Measurements from ENCODE around the gene CYTH2. TPM values are rescaled to one million over a fixed set of nuclear protein-coding genes. Genes with fewer than 3 reads are reported as not detected.

CYTH2 gene
- polyA plus RNA-seq, 1 of the 3 experiments (the other 2 are of a cell fraction) = 69.5 TPM

DNA sequence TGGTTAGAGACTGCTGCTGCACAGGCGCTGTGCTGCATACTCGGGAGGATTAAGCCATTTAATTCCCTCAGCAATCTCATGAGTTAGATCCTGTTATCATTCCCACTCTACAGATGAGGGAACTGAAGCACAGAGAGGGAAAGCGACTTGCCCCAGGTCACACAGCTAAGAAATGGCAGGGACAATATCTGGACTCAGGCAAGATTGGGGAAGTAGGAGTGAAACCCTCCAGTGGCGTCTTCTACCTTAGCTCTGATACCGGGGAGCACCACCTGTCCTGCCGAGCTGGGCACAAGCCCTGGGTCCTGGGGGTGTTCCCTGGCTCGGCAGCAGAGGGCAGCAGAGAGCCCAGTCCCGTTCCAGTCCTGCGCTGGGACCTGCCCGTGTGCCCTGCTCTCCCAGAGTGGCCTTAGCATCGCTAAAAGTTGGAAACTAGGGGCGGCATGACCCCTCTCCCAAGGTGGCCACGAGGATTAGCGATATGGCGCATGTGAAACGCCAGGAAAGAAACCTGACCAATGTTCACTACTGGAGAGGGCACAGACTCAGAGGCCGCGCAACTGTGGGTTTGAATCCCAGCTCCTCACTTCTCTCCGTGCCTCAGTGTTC, 20.5 kb downstream of the CYTH2 start (continued):
- TF ChIP-seq, protein P1, sequence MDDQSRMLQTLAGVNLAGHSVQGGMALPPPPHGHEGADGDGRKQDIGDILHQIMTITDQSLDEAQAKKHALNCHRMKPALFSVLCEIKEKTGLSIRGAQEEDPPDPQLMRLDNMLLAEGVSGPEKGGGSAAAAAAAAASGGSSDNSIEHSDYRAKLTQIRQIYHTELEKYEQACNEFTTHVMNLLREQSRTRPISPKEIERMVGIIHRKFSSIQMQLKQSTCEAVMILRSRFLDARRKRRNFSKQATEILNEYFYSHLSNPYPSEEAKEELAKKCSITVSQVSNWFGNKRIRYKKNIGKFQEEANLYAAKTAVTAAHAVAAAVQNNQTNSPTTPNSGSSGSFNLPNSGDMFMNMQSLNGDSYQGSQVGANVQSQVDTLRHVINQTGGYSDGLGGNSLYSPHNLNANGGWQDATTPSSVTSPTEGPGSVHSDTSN (IDR thresholded peaks at IDR 0.05) = no peak
- TF ChIP-seq GATA2 (CRISPR knock-in tag; IDR thresholded peaks at IDR 0.05) = no peak
- TF ChIP-seq RFX5 (IDR thresholded peaks at IDR 0.05; ENCODE audit: low read length) = no peak
- TF ChIP-seq, protein P2, sequence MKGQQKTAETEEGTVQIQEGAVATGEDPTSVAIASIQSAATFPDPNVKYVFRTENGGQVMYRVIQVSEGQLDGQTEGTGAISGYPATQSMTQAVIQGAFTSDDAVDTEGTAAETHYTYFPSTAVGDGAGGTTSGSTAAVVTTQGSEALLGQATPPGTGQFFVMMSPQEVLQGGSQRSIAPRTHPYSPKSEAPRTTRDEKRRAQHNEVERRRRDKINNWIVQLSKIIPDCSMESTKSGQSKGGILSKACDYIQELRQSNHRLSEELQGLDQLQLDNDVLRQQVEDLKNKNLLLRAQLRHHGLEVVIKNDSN (IDR thresholded peaks at IDR 0.05; ENCODE audit: borderline replicate concordance, low read depth) = no peak
- no peak for TF ChIP-seq EP300 (IDR thresholded peaks at IDR 0.05; ENCODE audit: borderline replicate concordance in 1 of 2, low read depth in 1 of 2, low read length in 1 of 2)
- TF ChIP-seq, protein P3, sequence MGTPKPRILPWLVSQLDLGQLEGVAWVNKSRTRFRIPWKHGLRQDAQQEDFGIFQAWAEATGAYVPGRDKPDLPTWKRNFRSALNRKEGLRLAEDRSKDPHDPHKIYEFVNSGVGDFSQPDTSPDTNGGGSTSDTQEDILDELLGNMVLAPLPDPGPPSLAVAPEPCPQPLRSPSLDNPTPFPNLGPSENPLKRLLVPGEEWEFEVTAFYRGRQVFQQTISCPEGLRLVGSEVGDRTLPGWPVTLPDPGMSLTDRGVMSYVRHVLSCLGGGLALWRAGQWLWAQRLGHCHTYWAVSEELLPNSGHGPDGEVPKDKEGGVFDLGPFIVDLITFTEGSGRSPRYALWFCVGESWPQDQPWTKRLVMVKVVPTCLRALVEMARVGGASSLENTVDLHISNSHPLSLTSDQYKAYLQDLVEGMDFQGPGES (IDR thresholded peaks at IDR 0.05; ENCODE audit: low read depth, low read length) = no peak

DNA sequence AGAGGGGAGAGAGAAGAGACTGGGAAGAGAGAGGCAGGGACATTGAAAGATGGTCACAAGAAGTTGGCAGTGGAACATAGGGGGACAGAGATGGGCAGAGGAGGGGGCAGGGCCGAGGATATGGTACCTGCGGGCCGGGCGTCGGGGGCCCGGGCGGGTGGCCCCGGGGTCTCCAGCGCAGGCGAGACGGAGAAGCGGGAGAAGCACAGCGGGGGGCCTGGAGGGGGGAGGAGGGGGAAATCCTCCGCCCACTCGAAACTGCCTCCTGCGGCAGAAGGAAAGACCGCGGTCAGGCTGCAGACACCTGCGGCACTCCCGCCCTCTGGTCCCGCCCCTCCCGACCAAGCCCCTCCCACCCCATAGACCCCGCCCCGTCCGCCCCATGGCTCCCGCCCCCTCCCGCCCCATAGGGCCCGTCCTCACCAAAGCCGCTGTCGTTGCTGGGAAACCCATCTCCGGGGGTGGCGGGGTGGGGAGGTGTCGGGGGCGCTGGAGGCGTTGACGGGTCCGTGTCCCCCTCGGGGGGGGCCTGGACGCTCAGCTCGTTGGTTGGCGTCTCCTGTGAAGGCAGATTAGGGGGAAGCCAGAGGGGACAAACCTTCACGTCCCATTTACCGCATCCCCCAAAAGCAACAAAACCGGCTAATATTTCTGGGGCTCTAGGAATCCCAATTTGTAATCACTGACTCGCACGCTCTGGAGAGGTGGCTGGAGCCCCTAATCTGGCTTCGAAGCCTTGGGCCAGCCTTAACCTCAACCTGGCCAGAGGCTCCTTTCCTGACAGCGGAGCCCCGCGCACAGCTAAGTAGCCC, 22.0 kb downstream of the CYTH2 start:
- H3K9ac ChIP-seq = no peak overlapping the region
- CTCF ChIA-PET = interaction anchor here (0.9 to 15.9 kb wide), 12 partner anchors 8 to 246 kb away, joined by 3 to 230 read pairs (median 6); partner anchors contain the start of gene KDELR1
- H3K4me3 ChIP-seq (ENCODE audit: low read depth in 2 of 2, low read length in 1 of 2) = no peak overlapping the region
- TF ChIP-seq MXI1 (IDR thresholded peaks at IDR 0.05; ENCODE audit: low read depth, low read length) (no peak), RCOR1 (IDR thresholded peaks at IDR 0.05; ENCODE audit: low read length) (no peak), MEF2A (IDR thresholded peaks at IDR 0.05; ENCODE audit: borderline replicate concordance, low read depth) (no peak), YY1 (IDR thresholded peaks at IDR 0.05; ENCODE audit: low read depth) (no peak), JUND (IDR thresholded peaks at IDR 0.05) (no peak), CHD2 (IDR thresholded peaks at IDR 0.05; ENCODE audit: low read length, partially characterized antibody) (no peak), GATA2 (CRISPR knock-in tag; IDR thresholded peaks at IDR 0.05) (no peak), RAD21 (IDR thresholded peaks at IDR 0.05; ENCODE audit: low read length) (no peak), TCF12 (IDR thresholded peaks at IDR 0.05) (no peak), FOXJ3 (CRISPR knock-in tag; IDR thresholded peaks at IDR 0.05) (no peak)
- TF ChIP-seq, protein P2 (IDR thresholded peaks at IDR 0.05; ENCODE audit: borderline replicate concordance, low read depth) = no peak
- TF ChIP-seq, protein P3 (IDR thresholded peaks at IDR 0.05; ENCODE audit: low read depth, low read length) = no peak
- TF ChIP-seq, protein P4, sequence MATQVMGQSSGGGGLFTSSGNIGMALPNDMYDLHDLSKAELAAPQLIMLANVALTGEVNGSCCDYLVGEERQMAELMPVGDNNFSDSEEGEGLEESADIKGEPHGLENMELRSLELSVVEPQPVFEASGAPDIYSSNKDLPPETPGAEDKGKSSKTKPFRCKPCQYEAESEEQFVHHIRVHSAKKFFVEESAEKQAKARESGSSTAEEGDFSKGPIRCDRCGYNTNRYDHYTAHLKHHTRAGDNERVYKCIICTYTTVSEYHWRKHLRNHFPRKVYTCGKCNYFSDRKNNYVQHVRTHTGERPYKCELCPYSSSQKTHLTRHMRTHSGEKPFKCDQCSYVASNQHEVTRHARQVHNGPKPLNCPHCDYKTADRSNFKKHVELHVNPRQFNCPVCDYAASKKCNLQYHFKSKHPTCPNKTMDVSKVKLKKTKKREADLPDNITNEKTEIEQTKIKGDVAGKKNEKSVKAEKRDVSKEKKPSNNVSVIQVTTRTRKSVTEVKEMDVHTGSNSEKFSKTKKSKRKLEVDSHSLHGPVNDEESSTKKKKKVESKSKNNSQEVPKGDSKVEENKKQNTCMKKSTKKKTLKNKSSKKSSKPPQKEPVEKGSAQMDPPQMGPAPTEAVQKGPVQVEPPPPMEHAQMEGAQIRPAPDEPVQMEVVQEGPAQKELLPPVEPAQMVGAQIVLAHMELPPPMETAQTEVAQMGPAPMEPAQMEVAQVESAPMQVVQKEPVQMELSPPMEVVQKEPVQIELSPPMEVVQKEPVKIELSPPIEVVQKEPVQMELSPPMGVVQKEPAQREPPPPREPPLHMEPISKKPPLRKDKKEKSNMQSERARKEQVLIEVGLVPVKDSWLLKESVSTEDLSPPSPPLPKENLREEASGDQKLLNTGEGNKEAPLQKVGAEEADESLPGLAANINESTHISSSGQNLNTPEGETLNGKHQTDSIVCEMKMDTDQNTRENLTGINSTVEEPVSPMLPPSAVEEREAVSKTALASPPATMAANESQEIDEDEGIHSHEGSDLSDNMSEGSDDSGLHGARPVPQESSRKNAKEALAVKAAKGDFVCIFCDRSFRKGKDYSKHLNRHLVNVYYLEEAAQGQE (IDR thresholded peaks at IDR 0.05; ENCODE audit: low read depth, low read length) = no peak
- H3K36me3 ChIP-seq (replicated peaks in 1 of 2; ENCODE audit: control insufficient read depth in 1 of 2, insufficient read depth in 2 of 2, low read length in 1 of 2) = peaks cover 0 to 11% of the 10 kb centered on the region in 2 experiments
- H3K79me2 ChIP-seq (ENCODE audit: insufficient read depth) = peaks cover 11% of the 10 kb centered on the region; the same call in 1 of the 2 replicates
- peak; percentile 82 for DNase-seq
- H3F3A ChIP-seq (replicated peaks; ENCODE audit: insufficient read depth) = peaks cover 39% of the 10 kb centered on the region
- no peaks in the 10 kb centered on the region for H3K9me3 ChIP-seq
- no peak overlapping the region for H2AFZ ChIP-seq (ENCODE audit: low read depth)
- no peak overlapping the region for H3K4me2 ChIP-seq
- H3K9me2 ChIP-seq = no peaks in the 10 kb centered on the region
- H3K27me3 ChIP-seq (ENCODE audit: insufficient read depth) = no peaks in the 10 kb centered on the region
- H4K20me1 ChIP-seq (ENCODE audit: insufficient read depth) = no peaks in the 10 kb centered on the region
- no peak overlapping the region for H3K27ac ChIP-seq (ENCODE audit: low read depth in 2 of 2, low read length in 1 of 2)
- 65% methylated on average over 38 of the region's 50 CpGs for WGBS (ENCODE audit: low lambda C conversion rate)
- POLR2A ChIA-PET = interaction anchor here (1.8 kb wide), 1 partner anchor 11 kb away, joined by 6 read pairs; no protein-coding TSS in a partner anchor
- peaks cover 10 to 22% of the 10 kb centered on the region in 2 experiments; a peak in 3 of 4 replicates for H3K4me1 ChIP-seq (ENCODE audit: control insufficient read depth in 1 of 2, insufficient read depth in 2 of 2, low read depth in 1 of 2, low read length in 1 of 2)

All from SK-N-SH (cell line).